SK-N-SH (cell line): ENCODE results near the gene CTSO. TPM values are rescaled to one million over a fixed set of nuclear protein-coding genes. Genes with fewer than 3 reads are reported as not detected.

Experiments used
- CTCF ChIA-PET: fragments of 300-600, 350-600 bp; formaldehyde crosslinking; extraction: SDS; loops from one replicate; lab custom pipeline; 2021; lab: Yijun Ruan, JAX
- POLR2A ChIA-PET: fragments of 350-600 bp; sonication (Branson Sonifier 250); formaldehyde crosslinking; extraction: SDS; loops from one replicate; lab custom pipeline; 2020; ENCODE audit warnings: antibody characterized with exemption, inconsistent platforms; lab: Yijun Ruan, JAX
- DNase-seq: peaks from one replicate; pipeline ENCODE4 v3.0.0; 2012
- H2AFZ ChIP-seq: fragments of 200-600 bp; sonication (generic); 2 replicates; pipeline ENCODE4 v1.8.1; 2016; ENCODE audit warnings: antibody characterized with exemption, mild to moderate bottlenecking, low read depth
- H3F3A ChIP-seq: fragments of 200-600 bp; sonication (generic); replicated peaks from 2 replicates; pipeline ENCODE3; 2016; ENCODE audit warnings: antibody characterized with exemption, mild to moderate bottlenecking; ENCODE audit not compliant: insufficient read depth
- H3K27ac ChIP-seq, 2 experiments: fragments of 200-500 bp in 1 of 2; fragments of 200-600 bp in 1 of 2; sonication (Bioruptor generic) in 1 of 2; sonication (generic), shearing (Covaris generic) in 1 of 2; 2 replicates each; pipeline versions ENCODE4 v1.5.1 to v1.6.1; 2014 to 2016; ENCODE audit warnings: low read depth in 2 of 2, inconsistent platforms in 1 of 2, low read length in 1 of 2, mild to moderate bottlenecking in 1 of 2, mixed read lengths in 1 of 2
- H3K27me3 ChIP-seq: fragments of 200-600 bp; sonication (generic), shearing (Covaris generic); 2 replicates; pipeline ENCODE4 v1.6.1; 2016; ENCODE audit warnings: mixed run types; ENCODE audit not compliant: insufficient read depth
- H3K36me3 ChIP-seq, 2 experiments: fragments of 200-500 bp in 1 of 2; fragments of 200-600 bp in 1 of 2; sonication (Bioruptor generic) in 1 of 2; sonication (generic) in 1 of 2; replicated peaks in 1 of 2; 2 replicates each; pipeline versions ENCODE3 to v1.5.1; 2014 to 2016; ENCODE audit warnings: low read length in 1 of 2, mild to moderate bottlenecking in 1 of 2; ENCODE audit not compliant: insufficient read depth in 2 of 2, control insufficient read depth in 1 of 2
- H3K4me1 ChIP-seq, 2 experiments: fragments of 200-500 bp in 1 of 2; fragments of 200-600 bp in 1 of 2; sonication (Bioruptor generic) in 1 of 2; sonication (generic), shearing (Covaris generic) in 1 of 2; 2 replicates each; pipeline versions ENCODE4 v1.5.1 to v1.6.1; 2014 to 2016; ENCODE audit warnings: low read depth in 1 of 2, low read length in 1 of 2, mixed run types in 1 of 2; ENCODE audit not compliant: insufficient read depth in 2 of 2, control insufficient read depth in 1 of 2
- H3K4me2 ChIP-seq: fragments of 200-600 bp; sonication (generic), shearing (Covaris generic); 2 replicates; pipeline ENCODE4 v1.6.1; 2017; ENCODE audit warnings: mixed run types
- H3K4me3 ChIP-seq, 2 experiments: fragments of 200-500 bp in 1 of 2; fragments of 200-600 bp in 1 of 2; sonication (Bioruptor generic) in 1 of 2; sonication (generic), shearing (Covaris generic) in 1 of 2; 2 replicates each; pipeline versions ENCODE4 v1.5.1 to v1.8.1; 2014 to 2016; ENCODE audit warnings: low read depth in 2 of 2, inconsistent platforms in 1 of 2, low read length in 1 of 2, mild to moderate bottlenecking in 1 of 2, mixed read lengths in 1 of 2, moderate library complexity in 1 of 2
- H3K79me2 ChIP-seq: fragments of 200-600 bp; sonication (generic); 2 replicates; pipeline ENCODE4 v1.8.1; 2017; ENCODE audit warnings: mild to moderate bottlenecking; ENCODE audit not compliant: insufficient read depth
- H3K9ac ChIP-seq: fragments of 200-600 bp; sonication (generic); 2 replicates; pipeline ENCODE4 v1.6.1; 2017; ENCODE audit warnings: mixed run types
- H3K9me2 ChIP-seq: fragments of 200-600 bp; sonication (generic); 2 replicates; pipeline ENCODE4 v1.6.1; 2017; ENCODE audit warnings: mixed run types
- H3K9me3 ChIP-seq: fragments of 200-600 bp; sonication (generic); 2 replicates; pipeline ENCODE4 v1.6.1; 2017; ENCODE audit warnings: mixed run types, mild to moderate bottlenecking, moderate library complexity
- H4K20me1 ChIP-seq: fragments of 200-600 bp; sonication (generic); 2 replicates; pipeline ENCODE4 v1.6.1; 2017; ENCODE audit warnings: mild to moderate bottlenecking, mixed run types; ENCODE audit not compliant: insufficient read depth
- CHD2 ChIP-seq: fragments of 150-350 bp; IDR thresholded peaks from 2 replicates; pipeline ENCODE4 v1.6.1; 2018; ENCODE audit warnings: low read length; ENCODE audit not compliant: partially characterized antibody
- ELF1 ChIP-seq: IDR thresholded peaks from 2 replicates; pipeline ENCODE4 v1.4.0; 2012
- EP300 ChIP-seq, 2 experiments: IDR thresholded peaks; 2 replicates each; pipeline versions ENCODE4 v1.4.0 to v1.6.1; 2012; ENCODE audit warnings: borderline replicate concordance in 1 of 2, low read depth in 1 of 2, low read length in 1 of 2
- EZH2phosphoT487 ChIP-seq: fragments of 200-600 bp; sonication (generic); IDR thresholded peaks from 2 replicates; pipeline ENCODE4 v1.6.1; 2017; ENCODE audit warnings: low read depth, mixed run types, mild to moderate bottlenecking, antibody characterized with exemption, moderate library complexity, borderline replicate concordance
- FOSL2 ChIP-seq: IDR thresholded peaks from 2 replicates; pipeline ENCODE4 v1.4.0; 2012; ENCODE audit warnings: low read depth, mild to moderate bottlenecking, moderate library complexity, borderline replicate concordance
- GATA2 ChIP-seq: sonication (generic); formaldehyde crosslinking; IDR thresholded peaks from 2 replicates; pipeline ENCODE4 v1.5.0; 2020; ENCODE audit warnings: mild to moderate bottlenecking, missing genetic modification reagents
- JUND ChIP-seq: IDR thresholded peaks from 2 replicates; pipeline ENCODE4 v1.4.0; 2012
- MEF2A ChIP-seq: IDR thresholded peaks from 2 replicates; pipeline ENCODE4 v1.4.0; 2012; ENCODE audit warnings: low read depth, borderline replicate concordance
- MXI1 ChIP-seq: IDR thresholded peaks from 2 replicates; pipeline ENCODE4 v1.6.1; 2012; ENCODE audit warnings: mild to moderate bottlenecking, low read depth, low read length, improper control_type of control experiment
- POLR2AphosphoS5 ChIP-seq: IDR thresholded peaks from 2 replicates; pipeline ENCODE4 v1.6.1; 2012; ENCODE audit warnings: low read depth, low read length
- RFX5 ChIP-seq: IDR thresholded peaks from 2 replicates; pipeline ENCODE4 v1.6.1; 2012; ENCODE audit warnings: mild to moderate bottlenecking, improper control_type of control experiment, low read length
- SIN3A ChIP-seq: IDR thresholded peaks from 2 replicates; pipeline ENCODE4 v1.6.1; 2012; ENCODE audit warnings: low read depth, mild to moderate bottlenecking, low read length, moderate library complexity, borderline replicate concordance
- SMC3 ChIP-seq: IDR thresholded peaks from 2 replicates; pipeline ENCODE4 v1.6.1; 2012; ENCODE audit warnings: low read depth, low read length, improper control_type of control experiment
- USF2 ChIP-seq: fragments of 150-350 bp; IDR thresholded peaks from 2 replicates; pipeline ENCODE4 v1.6.1; 2017; ENCODE audit warnings: antibody characterized with exemption, low read length, low read depth, borderline replicate concordance
- YY1 ChIP-seq: IDR thresholded peaks from 2 replicates; pipeline ENCODE4 v1.4.0; 2012; ENCODE audit warnings: low read depth, mild to moderate bottlenecking
- WGBS: methylation state at CpG from one replicate; pipeline ENCODE4 v1.1.6; 2017; ENCODE audit warnings: low lambda C conversion rate; 5-methylcytosine and 5-hydroxymethylcytosine counted together
- polyA plus RNA-seq, 3 experiments: library from polyadenylated mRNA; depleted of rRNA; stranded (reverse); fragments of >200 nt; gene quantifications; 2 replicates each; pipeline ENCODE4 v1.2.3, GENCODE V29; 2012
- TF ChIP-seq, protein P1 (sequence below): IDR thresholded peaks from 2 replicates; pipeline ENCODE4; 2012
- TF ChIP-seq, protein P2 (sequence below): IDR thresholded peaks from 2 replicates; pipeline ENCODE4 v1.6.1; 2012; ENCODE audit warnings: mild to moderate bottlenecking, low read depth, low read length, moderate library complexity
- TF ChIP-seq, protein P3 (sequence below): IDR thresholded peaks from 2 replicates; pipeline ENCODE4 v1.4.0; 2012; ENCODE audit warnings: low read depth, borderline replicate concordance

Gene CTSO
- polyA plus RNA-seq, 1 of the 3 experiments (the other 2 are of a cell fraction): 3.3 TPM

DNA sequence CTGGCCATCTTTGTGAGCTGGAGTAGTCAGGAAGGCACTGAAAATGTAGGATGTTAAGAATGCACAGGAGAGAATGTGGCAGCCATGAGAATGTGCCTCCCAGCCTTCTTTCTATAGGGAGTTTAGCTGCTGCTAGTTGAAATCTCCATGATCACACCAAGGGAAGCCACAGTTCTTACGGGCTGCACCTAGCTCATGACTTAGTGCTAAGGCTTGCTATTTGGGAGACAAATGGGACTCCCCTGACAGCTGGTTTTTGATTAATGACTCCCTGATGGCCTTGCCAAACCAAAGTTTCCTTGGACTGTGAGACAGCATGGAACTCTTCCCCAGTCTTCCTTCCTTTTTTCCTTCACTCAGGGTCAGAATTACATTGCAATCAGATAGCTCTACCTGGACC, 9.2 kb downstream of the CTSO start:
- Histone ChIP-seq H3K79me2 (no peaks in the 10 kb centered on the region), H3K9ac (no peak overlapping the region), H4K20me1 (no peaks in the 10 kb centered on the region), H3K36me3 (no peaks in the 10 kb centered on the region), H3K4me1 (no peaks in the 10 kb centered on the region; a peak in 1 of 4 replicates), H2AFZ (no peak overlapping the region), H3K27ac (no peak overlapping the region), H3F3A (no peaks in the 10 kb centered on the region), H3K4me2 (no peak overlapping the region), H3K9me2 (no peaks in the 10 kb centered on the region), H3K9me3 (no peaks in the 10 kb centered on the region), H3K27me3 (no peaks in the 10 kb centered on the region), H3K4me3 (no peak overlapping the region)
- POLR2A ChIA-PET: interaction anchor here (0.6 kb wide), 1 partner anchor 873 kb away, joined by 3 read pairs; no protein-coding TSS in a partner anchor
- CTCF ChIA-PET: interaction anchor here (0.6 to 1.7 kb wide), 4 partner anchors 8 to 134 kb away, joined by 3 to 9 read pairs (median 4); no protein-coding TSS in a partner anchor
- WGBS: no CpG with 5 or more reads among the region's 1 CpG
- TF ChIP-seq, protein P1, sequence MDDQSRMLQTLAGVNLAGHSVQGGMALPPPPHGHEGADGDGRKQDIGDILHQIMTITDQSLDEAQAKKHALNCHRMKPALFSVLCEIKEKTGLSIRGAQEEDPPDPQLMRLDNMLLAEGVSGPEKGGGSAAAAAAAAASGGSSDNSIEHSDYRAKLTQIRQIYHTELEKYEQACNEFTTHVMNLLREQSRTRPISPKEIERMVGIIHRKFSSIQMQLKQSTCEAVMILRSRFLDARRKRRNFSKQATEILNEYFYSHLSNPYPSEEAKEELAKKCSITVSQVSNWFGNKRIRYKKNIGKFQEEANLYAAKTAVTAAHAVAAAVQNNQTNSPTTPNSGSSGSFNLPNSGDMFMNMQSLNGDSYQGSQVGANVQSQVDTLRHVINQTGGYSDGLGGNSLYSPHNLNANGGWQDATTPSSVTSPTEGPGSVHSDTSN: no peak
- TF ChIP-seq USF2 (no peak), JUND (no peak), MEF2A (no peak)
- TF ChIP-seq, all 33 proteins: peak for 0
- no peak for DNase-seq

GRCh38 chr4:155943605-155944291, 9.9 kb downstream of the CTSO start:
- ChIA-PET POLR2A (interaction anchor here (0.6 kb wide), 1 partner anchor 872 kb away, joined by 3 read pairs; no protein-coding TSS in a partner anchor), CTCF (interaction anchor here (0.9 to 1.7 kb wide), 3 partner anchors 9 to 134 kb away, joined by 3 to 9 read pairs (median 3); no protein-coding TSS in a partner anchor)
- Histone ChIP-seq H3K27ac (no peak overlapping the region), H2AFZ (no peak overlapping the region), H3K9me2 (no peaks in the 10 kb centered on the region), H3K9ac (no peak overlapping the region), H3K27me3 (no peaks in the 10 kb centered on the region), H4K20me1 (no peaks in the 10 kb centered on the region), H3K4me2 (no peak overlapping the region), H3K9me3 (no peaks in the 10 kb centered on the region), H3K36me3 (no peaks in the 10 kb centered on the region), H3K79me2 (no peaks in the 10 kb centered on the region), H3K4me3 (no peak overlapping the region), H3K4me1 (no peaks in the 10 kb centered on the region; a peak in 1 of 4 replicates), H3F3A (no peaks in the 10 kb centered on the region)
- WGBS: 76% methylated on average over 3 of the region's 3 CpGs
- DNase-seq: no peak
- TF ChIP-seq CHD2: no peak
- no peak for TF ChIP-seq MXI1
- no peak for TF ChIP-seq SIN3A
- TF ChIP-seq EZH2phosphoT487: no peak
- TF ChIP-seq MEF2A: no peak
- no peak for TF ChIP-seq RFX5
- TF ChIP-seq EP300 (IDR thresholded peaks at IDR 0.05; ENCODE audit: borderline replicate concordance in 1 of 2, low read depth in 1 of 2, low read length in 1 of 2): no peak
- TF ChIP-seq, protein P2, sequence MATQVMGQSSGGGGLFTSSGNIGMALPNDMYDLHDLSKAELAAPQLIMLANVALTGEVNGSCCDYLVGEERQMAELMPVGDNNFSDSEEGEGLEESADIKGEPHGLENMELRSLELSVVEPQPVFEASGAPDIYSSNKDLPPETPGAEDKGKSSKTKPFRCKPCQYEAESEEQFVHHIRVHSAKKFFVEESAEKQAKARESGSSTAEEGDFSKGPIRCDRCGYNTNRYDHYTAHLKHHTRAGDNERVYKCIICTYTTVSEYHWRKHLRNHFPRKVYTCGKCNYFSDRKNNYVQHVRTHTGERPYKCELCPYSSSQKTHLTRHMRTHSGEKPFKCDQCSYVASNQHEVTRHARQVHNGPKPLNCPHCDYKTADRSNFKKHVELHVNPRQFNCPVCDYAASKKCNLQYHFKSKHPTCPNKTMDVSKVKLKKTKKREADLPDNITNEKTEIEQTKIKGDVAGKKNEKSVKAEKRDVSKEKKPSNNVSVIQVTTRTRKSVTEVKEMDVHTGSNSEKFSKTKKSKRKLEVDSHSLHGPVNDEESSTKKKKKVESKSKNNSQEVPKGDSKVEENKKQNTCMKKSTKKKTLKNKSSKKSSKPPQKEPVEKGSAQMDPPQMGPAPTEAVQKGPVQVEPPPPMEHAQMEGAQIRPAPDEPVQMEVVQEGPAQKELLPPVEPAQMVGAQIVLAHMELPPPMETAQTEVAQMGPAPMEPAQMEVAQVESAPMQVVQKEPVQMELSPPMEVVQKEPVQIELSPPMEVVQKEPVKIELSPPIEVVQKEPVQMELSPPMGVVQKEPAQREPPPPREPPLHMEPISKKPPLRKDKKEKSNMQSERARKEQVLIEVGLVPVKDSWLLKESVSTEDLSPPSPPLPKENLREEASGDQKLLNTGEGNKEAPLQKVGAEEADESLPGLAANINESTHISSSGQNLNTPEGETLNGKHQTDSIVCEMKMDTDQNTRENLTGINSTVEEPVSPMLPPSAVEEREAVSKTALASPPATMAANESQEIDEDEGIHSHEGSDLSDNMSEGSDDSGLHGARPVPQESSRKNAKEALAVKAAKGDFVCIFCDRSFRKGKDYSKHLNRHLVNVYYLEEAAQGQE: no peak
- no peak for TF ChIP-seq GATA2
- no peak for TF ChIP-seq FOSL2
- no peak for TF ChIP-seq ELF1
- TF ChIP-seq SMC3: no peak
- TF ChIP-seq POLR2AphosphoS5: no peak
- no peak for TF ChIP-seq YY1
- TF ChIP-seq, protein P3, sequence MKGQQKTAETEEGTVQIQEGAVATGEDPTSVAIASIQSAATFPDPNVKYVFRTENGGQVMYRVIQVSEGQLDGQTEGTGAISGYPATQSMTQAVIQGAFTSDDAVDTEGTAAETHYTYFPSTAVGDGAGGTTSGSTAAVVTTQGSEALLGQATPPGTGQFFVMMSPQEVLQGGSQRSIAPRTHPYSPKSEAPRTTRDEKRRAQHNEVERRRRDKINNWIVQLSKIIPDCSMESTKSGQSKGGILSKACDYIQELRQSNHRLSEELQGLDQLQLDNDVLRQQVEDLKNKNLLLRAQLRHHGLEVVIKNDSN: no peak
